ENCODE data around the gene TCP11L2. TPM values are rescaled to one million over a fixed set of nuclear protein-coding genes. Genes with fewer than 3 reads are reported as not detected.
A peak's percentile ranks its signal among the peaks of the same experiment; 100 is the strongest.

TCP11L2 gene
- total and polyA plus RNA-seq, 2 of the 13 experiments (the other 11 are each of a cell fraction or from before 2014, with no cell fraction given), result 4.6 to 24.1 TPM

- TF ChIP-seq ZNF781 (CRISPR knock-in tag; IDR thresholded peaks at IDR 0.05; ENCODE audit: borderline replicate concordance, not compliant biosample characterization) (no peak), ZNF629 (CRISPR knock-in tag; conservative IDR thresholded peaks at IDR 0.05) (0 out of 2 replicates have a peak, but pooled peaks have one; percentile 23), HMG20A (CRISPR knock-in tag; IDR thresholded peaks at IDR 0.05; ENCODE audit: borderline replicate concordance) (peak; percentile 64; the same call in 1 of the 2 replicates), HDAC2 (CRISPR knock-in tag; IDR thresholded peaks at IDR 0.05) (0 out of 2 replicates have a peak, but pooled peaks have one; percentile 35), TFAP4 (IDR thresholded peaks at IDR 0.05; ENCODE audit: borderline replicate concordance, low read depth) (peak; percentile 44; the same call in 1 of the 2 replicates), SNAPC5 (CRISPR knock-in tag; IDR thresholded peaks at IDR 0.05; ENCODE audit: borderline replicate concordance) (no peak), RAD21 (CRISPR knock-in tag; IDR thresholded peaks at IDR 0.05) (0 out of 2 replicates have a peak, but pooled peaks have one; percentile 6), SAFB2 (CRISPR knock-in tag; IDR thresholded peaks at IDR 0.05; ENCODE audit: borderline replicate concordance, low read depth) (no peak), CHD4 (IDR thresholded peaks at IDR 0.05; ENCODE audit: borderline replicate concordance, low read length) (no peak), ZC3H13 (CRISPR knock-in tag; IDR thresholded peaks at IDR 0.05) (no peak), BATF2 (CRISPR knock-in tag; IDR thresholded peaks at IDR 0.05) (no peak), NONO (IDR thresholded peaks at IDR 0.05) (no peak), NONO (CRISPR knock-in tag; conservative IDR thresholded peaks at IDR 0.05) (0 out of 2 replicates have a peak, but pooled peaks have one; percentile 44), ATF7-NPFF (CRISPR knock-in tag; IDR thresholded peaks at IDR 0.05; ENCODE audit: low read depth) (no peak), NFIB (CRISPR knock-in tag; IDR thresholded peaks at IDR 0.05; ENCODE audit: borderline replicate concordance) (no peak), SOX5 (CRISPR knock-in tag; IDR thresholded peaks at IDR 0.05; ENCODE audit: borderline replicate concordance) (peak; percentile 79), ZNF333 (CRISPR knock-in tag; IDR thresholded peaks at IDR 0.05; ENCODE audit: borderline replicate concordance) (no peak), EHMT2 (IDR thresholded peaks at IDR 0.05; ENCODE audit: borderline replicate concordance, low read depth, low read length) (peak; percentile 43; the same call in 1 of the 2 replicates), REXO4 (CRISPR knock-in tag; IDR thresholded peaks at IDR 0.05; ENCODE audit: borderline replicate concordance) (no peak), ZNF264 (CRISPR knock-in tag; IDR thresholded peaks at IDR 0.05) (peak; percentile 70; the same call in 1 of the 2 replicates), GFI1 (CRISPR knock-in tag; IDR thresholded peaks at IDR 0.05; ENCODE audit: borderline replicate concordance) (peak; percentile 88), FOXJ3 (CRISPR knock-in tag; IDR thresholded peaks at IDR 0.05; ENCODE audit: borderline replicate concordance) (peak; percentile 48; the same call in 1 of the 2 replicates), GPBP1L1 (CRISPR knock-in tag; IDR thresholded peaks at IDR 0.05) (no peak), EP300 (IDR thresholded peaks at IDR 0.05; ENCODE audit: low read depth in 2 of 2, low read length in 2 of 2) (peak in 1 of 2 experiments; percentile 43; a peak in 1 of 4 replicates), EP300 (CRISPR knock-in tag; IDR thresholded peaks at IDR 0.05; ENCODE audit: borderline replicate concordance) (no peak), AKAP8 (CRISPR knock-in tag; IDR thresholded peaks at IDR 0.05) (no peak), FOXA3 (CRISPR knock-in tag; IDR thresholded peaks at IDR 0.05) (peak; percentile 63), BHLHE40 (IDR thresholded peaks at IDR 0.05; ENCODE audit: low read length) (peak; percentile 50; the same call in 1 of the 2 replicates)
These were observed 27.9 kb upstream of the TCP11L2 start (continued) for GRCh38 chr12:106274575-106275121.
